GM23338 (cell line): Measurements from ENCODE around the gene RTP4. TPM values are rescaled to one million over a fixed set of nuclear protein-coding genes. Genes with fewer than 3 reads are reported as not detected.

Experiments
- ATAC-seq: fragments of 200-7000 bp; cut with Tn5 transposase; 3 replicates; pipeline ENCODE4 v1.9.1; 2020
- DNase-seq: peaks from one replicate; pipeline ENCODE4 v3.0.0-alpha.2; 2015; ENCODE audit warnings: low spot score
- H2AFZ ChIP-seq: fragments of 200-600 bp; sonication (generic); 2 replicates; pipeline ENCODE4 v1.8.0; 2016; ENCODE audit warnings: antibody characterized with exemption, mild to moderate bottlenecking, moderate library complexity
- H3F3A ChIP-seq: fragments of 200-600 bp; sonication (generic); replicated peaks from 2 replicates; pipeline ENCODE4 v1.8.0; 2017; ENCODE audit warnings: antibody characterized with exemption, mixed run types, low read depth
- H3K27ac ChIP-seq: fragments of 200-600 bp; sonication (generic); 2 replicates; pipeline ENCODE4 v1.6.1; 2016; ENCODE audit warnings: low read depth
- H3K27me3 ChIP-seq: fragments of 200-600 bp; sonication (generic); 2 replicates; pipeline ENCODE4 v1.8.0; 2016; ENCODE audit warnings: mild to moderate bottlenecking, mixed run types, moderate library complexity; ENCODE audit not compliant: insufficient read depth
- H3K36me3 ChIP-seq: fragments of 200-600 bp; sonication (generic); 2 replicates; pipeline ENCODE4 v1.8.0; 2016; ENCODE audit warnings: mild to moderate bottlenecking; ENCODE audit not compliant: insufficient read depth
- H3K4me1 ChIP-seq: fragments of 200-600 bp; sonication (generic); 2 replicates; pipeline ENCODE4 v1.8.0; 2016; ENCODE audit warnings: mild to moderate bottlenecking, moderate library complexity; ENCODE audit not compliant: insufficient read depth
- H3K4me2 ChIP-seq: fragments of 200-600 bp; sonication (generic); 2 replicates; pipeline ENCODE4 v1.7.1; 2017; ENCODE audit warnings: mixed run types
- H3K4me3 ChIP-seq: fragments of 200-600 bp; sonication (generic); 2 replicates; pipeline ENCODE4 v1.6.1; 2016; ENCODE audit warnings: mixed run types
- H3K79me2 ChIP-seq: fragments of 200-600 bp; sonication (generic); replicated peaks from 2 replicates; pipeline ENCODE4 v1.8.0; 2017; ENCODE audit warnings: mild to moderate bottlenecking; ENCODE audit not compliant: insufficient read depth
- H3K9me2 ChIP-seq: fragments of 200-600 bp; sonication (generic); 2 replicates; pipeline ENCODE4 v1.8.0; 2017; ENCODE audit not compliant: insufficient read depth
- H4K20me1 ChIP-seq: fragments of 200-600 bp; sonication (generic); replicated peaks from 2 replicates; pipeline ENCODE4 v1.8.0; 2017; ENCODE audit warnings: mild to moderate bottlenecking; ENCODE audit not compliant: insufficient read depth
- H3K27ac Mint-ChIP-seq: 2 replicates; pipeline ENCODE4 v1.8.0; 2020; ENCODE audit warnings: inconsistent platforms, mild to moderate bottlenecking, moderate library complexity, mixed read lengths
- H3K27me3 Mint-ChIP-seq: 3 replicates; pipeline ENCODE4 v1.8.0; 2022; ENCODE audit warnings: low read depth, mild to moderate bottlenecking, moderate library complexity, mixed read lengths, inconsistent platforms; ENCODE audit not compliant: insufficient read depth, poor library complexity
- H3K36me3 Mint-ChIP-seq: 3 replicates; pipeline ENCODE4 v1.8.0; 2021; ENCODE audit warnings: low read depth, mild to moderate bottlenecking, inconsistent platforms, moderate library complexity, mixed read lengths
- H3K4me1 Mint-ChIP-seq: 3 replicates; pipeline ENCODE4 v1.8.0; 2020; ENCODE audit warnings: mild to moderate bottlenecking, inconsistent platforms, mixed read lengths
- H3K4me3 Mint-ChIP-seq: 3 replicates; pipeline ENCODE4 v1.8.0; 2021; ENCODE audit warnings: moderate library complexity, mild to moderate bottlenecking, inconsistent platforms, mixed read lengths
- H3K9me3 Mint-ChIP-seq: 3 replicates; pipeline ENCODE4 v1.8.0; 2020; ENCODE audit warnings: moderate library complexity, mild to moderate bottlenecking, inconsistent platforms, mixed read lengths
- CTCF ChIP-seq, 2 experiments: fragments of 200-600 bp in 1 of 2; sonication (generic) in 1 of 2; conservative IDR thresholded peaks; 2 replicates each; pipeline versions ENCODE4 v1.5.1 to v1.6.1; 2016 to 2017; ENCODE audit warnings: antibody characterized with exemption in 2 of 2, low read depth in 2 of 2, mild to moderate bottlenecking in 2 of 2, moderate library complexity in 1 of 2
- ETS1 ChIP-seq: IDR thresholded peaks from 2 replicates; pipeline ENCODE4 v1.6.1; 2016; ENCODE audit warnings: antibody characterized with exemption
- EZH2 ChIP-seq: fragments of 200-600 bp; sonication (generic); IDR thresholded peaks from one replicate; pipeline ENCODE4 v1.8.0; 2017; ENCODE audit warnings: antibody characterized with exemption, mild to moderate bottlenecking, low read depth; ENCODE audit not compliant: unreplicated experiment
- REST ChIP-seq: IDR thresholded peaks from one replicate; pipeline ENCODE4 v1.6.1; 2018; ENCODE audit warnings: antibody characterized with exemption; ENCODE audit not compliant: unreplicated experiment
- STAT1 ChIP-seq: IDR thresholded peaks from one replicate; pipeline ENCODE4 v1.6.1; 2016; ENCODE audit warnings: antibody characterized with exemption; ENCODE audit not compliant: unreplicated experiment
- ZNF331 ChIP-seq: fragments of 250-450 bp; sonication (Bioruptor Pico); IDR thresholded peaks from 2 replicates; pipeline ENCODE4 v1.5.0; 2020; ENCODE audit warnings: low read depth, mild to moderate bottlenecking, moderate library complexity
- ZNF462 ChIP-seq: fragments of 250-450 bp; sonication (Bioruptor Pico); IDR thresholded peaks from 2 replicates; pipeline ENCODE4 v1.5.0; 2020; ENCODE audit warnings: mild to moderate bottlenecking, moderate library complexity
- polyA plus RNA-seq: library from polyadenylated mRNA; unstranded; fragments of >200 nt; fragmentation: Nextera tagmentation; extraction: Ambion mirVana; gene quantifications from 2 replicates; pipeline ENCODE4 v1.2.1, GENCODE V29; 2016
- total RNA-seq: library from RNA; depleted of rRNA; stranded (reverse); fragments of >200 nt; shearing (Covaris generic); gene quantifications from 2 replicates; pipeline ENCODE4 v1.2.3, GENCODE V29; 2014

Gene RTP4
- total and polyA plus RNA-seq, 2 experiments from 2014 or later, result not detected

- TF ChIP-seq ZNF462 (CRISPR knock-in tag) (no peak), CTCF (conservative IDR thresholded peaks at IDR 0.05; ENCODE audit: low read depth in 2 of 2) (no peak), ZNF331 (no peak)
Observed at GRCh38 chr3:187367561-187368103, 553 bp upstream of the RTP4 start (continued).

GRCh38 chr3:187369089-187369447 is 883 bp downstream of the RTP4 start:
- DNase-seq (no peak), ATAC-seq (no peak)
- no peaks in the 10 kb centered on the region for H3K27me3 ChIP-seq
- peaks cover 20% of the 10 kb centered on the region; the same call in 1 of the 2 replicates for H3K9me2 ChIP-seq
- H3K4me3 ChIP-seq, result no peak overlapping the region
- H3K4me3 Mint-ChIP-seq, result no peak overlapping the region
- no peak overlapping the region for H3K27ac Mint-ChIP-seq
- H3K4me1 ChIP-seq, result peaks cover 4% of the 10 kb centered on the region
- H3K27me3 Mint-ChIP-seq, result peaks cover 7% of the 10 kb centered on the region
- H3K9me3 Mint-ChIP-seq, result no peaks in the 10 kb centered on the region; the same call in 2 of the 3 replicates
- H3F3A ChIP-seq, result no peaks in the 10 kb centered on the region
- H3K4me1 Mint-ChIP-seq, result peaks cover 6% of the 10 kb centered on the region
- no peak overlapping the region for H3K27ac ChIP-seq
- H4K20me1 ChIP-seq, result no peaks in the 10 kb centered on the region
- H3K36me3 Mint-ChIP-seq, result peaks cover 9% of the 10 kb centered on the region; the same call in 1 of the 3 replicates
- H2AFZ ChIP-seq, result no peak overlapping the region
- H3K4me2 ChIP-seq, result no peak overlapping the region
- no peaks in the 10 kb centered on the region for H3K79me2 ChIP-seq
- H3K36me3 ChIP-seq, result no peaks in the 10 kb centered on the region; the same call in 1 of the 2 replicates
- TF ChIP-seq STAT1 (no peak), EZH2 (no peak), REST (no peak), ETS1 (no peak)
